SK-N-SH (cell line): Measurements from ENCODE around the gene CHPF2.

Source experiments
- CTCF ChIP-seq: fragments of 200-600 bp; sonication (generic); IDR thresholded peaks from 2 replicates; pipeline ENCODE4 v1.6.1; 2017; ENCODE audit warnings: antibody characterized with exemption, mild to moderate bottlenecking, moderate library complexity
- EZH2phosphoT487 ChIP-seq: fragments of 200-600 bp; sonication (generic); IDR thresholded peaks from 2 replicates; pipeline ENCODE4 v1.6.1; 2017; ENCODE audit warnings: low read depth, mixed run types, mild to moderate bottlenecking, antibody characterized with exemption, moderate library complexity, borderline replicate concordance
- JUND ChIP-seq: IDR thresholded peaks from 2 replicates; pipeline ENCODE4 v1.4.0; 2012
- MAX ChIP-seq: IDR thresholded peaks from 2 replicates; pipeline ENCODE4 v1.4.0; 2012; ENCODE audit warnings: low read depth
- POLR2AphosphoS5 ChIP-seq: IDR thresholded peaks from 2 replicates; pipeline ENCODE4 v1.6.1; 2012; ENCODE audit warnings: low read depth, low read length
- RCOR1 ChIP-seq: fragments of 150-350 bp; IDR thresholded peaks from 2 replicates; pipeline ENCODE4 v1.6.1; 2017; ENCODE audit warnings: antibody characterized with exemption, low read length
- SIN3A ChIP-seq: IDR thresholded peaks from 2 replicates; pipeline ENCODE4 v1.6.1; 2012; ENCODE audit warnings: low read depth, mild to moderate bottlenecking, low read length, moderate library complexity, borderline replicate concordance
- USF2 ChIP-seq: fragments of 150-350 bp; IDR thresholded peaks from 2 replicates; pipeline ENCODE4 v1.6.1; 2017; ENCODE audit warnings: antibody characterized with exemption, low read length, low read depth, borderline replicate concordance
- YY1 ChIP-seq: IDR thresholded peaks from 2 replicates; pipeline ENCODE4 v1.4.0; 2012; ENCODE audit warnings: low read depth, mild to moderate bottlenecking

GRCh38 chr7:151271699-151272355 is 39.5 kb downstream of the CHPF2 start:
- TF ChIP-seq SIN3A: no peak
- no peak for TF ChIP-seq EZH2phosphoT487
- no peak for TF ChIP-seq CTCF
- no peak for TF ChIP-seq YY1
- no peak for TF ChIP-seq JUND
- TF ChIP-seq USF2: no peak
- no peak for TF ChIP-seq MAX
- no peak for TF ChIP-seq RCOR1
- TF ChIP-seq POLR2AphosphoS5: no peak
